Smooth muscle cell of the pulmonary artery (primary cell): ENCODE measurements around the gene MC5R. TPM values are rescaled to one million over a fixed set of nuclear protein-coding genes. Genes with fewer than 3 reads are reported as not detected.

Source experiments
- total RNA-seq: library from RNA; depleted of rRNA; stranded (reverse); fragments of >200 nt; gene quantifications from 2 replicates; pipeline ENCODE4 v1.2.3, GENCODE V29; 2014

MC5R gene
- not detected in 2 replicates for total RNA-seq

DNA sequence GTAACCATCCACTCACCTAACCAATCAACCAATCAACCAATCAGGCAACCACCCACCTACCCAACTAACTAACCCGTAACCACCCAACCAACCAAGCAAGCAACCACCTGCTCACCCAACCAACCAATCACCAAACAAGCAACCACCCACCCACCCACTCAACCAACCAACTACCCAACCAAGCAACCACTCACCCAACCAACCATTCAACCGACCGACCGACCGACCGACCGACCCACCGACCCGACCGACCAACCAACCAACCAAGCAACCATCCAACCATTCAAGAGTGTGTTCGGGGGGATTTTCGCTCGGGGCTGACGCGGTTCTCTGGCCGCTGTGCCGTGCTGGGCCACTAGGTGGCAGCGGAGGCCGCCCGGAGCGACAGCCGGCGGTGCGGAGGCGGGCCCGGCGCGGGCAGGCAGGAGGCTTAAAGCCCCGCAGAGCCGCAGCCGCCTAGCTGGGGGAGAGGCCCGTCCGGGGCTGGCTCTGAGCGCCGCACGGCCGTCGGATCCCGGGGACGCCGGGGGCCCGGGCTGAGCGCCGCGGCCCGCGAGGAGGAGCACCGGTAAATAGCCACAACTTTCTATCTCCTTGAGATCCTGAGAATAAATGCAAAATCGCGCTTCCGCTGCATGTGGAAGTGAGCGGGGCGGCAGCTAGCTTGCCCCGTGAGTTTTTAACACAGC lies at the start of gene MC5R:
Gene MC5R (plus strand): TSS at position 443 of the 689 bp plus-strand sequence. CDS start 1,617 bp downstream, outside the sequence.

Other genes with a start within 250 kb of the MC5R start
- 39.8 and 49.6 TPM in 2 replicates for gene FAM210A, start 97.6 kb upstream of the MC5R start, total RNA-seq
- gene RNMT, start 97.5 kb upstream of the MC5R start, total RNA-seq = 28.9 and 30.1 TPM in 2 replicates
- not detected in 2 replicates for gene MC2R, start 91.4 kb downstream of the MC5R start, total RNA-seq